ENCODE data around the gene MAPK1. TPM values are rescaled to one million over a fixed set of nuclear protein-coding genes. Genes with fewer than 3 reads are reported as not detected.

The MAPK1 gene
- total RNA-seq, 1 experiment from 2014 or later = 136 TPM

DNA sequence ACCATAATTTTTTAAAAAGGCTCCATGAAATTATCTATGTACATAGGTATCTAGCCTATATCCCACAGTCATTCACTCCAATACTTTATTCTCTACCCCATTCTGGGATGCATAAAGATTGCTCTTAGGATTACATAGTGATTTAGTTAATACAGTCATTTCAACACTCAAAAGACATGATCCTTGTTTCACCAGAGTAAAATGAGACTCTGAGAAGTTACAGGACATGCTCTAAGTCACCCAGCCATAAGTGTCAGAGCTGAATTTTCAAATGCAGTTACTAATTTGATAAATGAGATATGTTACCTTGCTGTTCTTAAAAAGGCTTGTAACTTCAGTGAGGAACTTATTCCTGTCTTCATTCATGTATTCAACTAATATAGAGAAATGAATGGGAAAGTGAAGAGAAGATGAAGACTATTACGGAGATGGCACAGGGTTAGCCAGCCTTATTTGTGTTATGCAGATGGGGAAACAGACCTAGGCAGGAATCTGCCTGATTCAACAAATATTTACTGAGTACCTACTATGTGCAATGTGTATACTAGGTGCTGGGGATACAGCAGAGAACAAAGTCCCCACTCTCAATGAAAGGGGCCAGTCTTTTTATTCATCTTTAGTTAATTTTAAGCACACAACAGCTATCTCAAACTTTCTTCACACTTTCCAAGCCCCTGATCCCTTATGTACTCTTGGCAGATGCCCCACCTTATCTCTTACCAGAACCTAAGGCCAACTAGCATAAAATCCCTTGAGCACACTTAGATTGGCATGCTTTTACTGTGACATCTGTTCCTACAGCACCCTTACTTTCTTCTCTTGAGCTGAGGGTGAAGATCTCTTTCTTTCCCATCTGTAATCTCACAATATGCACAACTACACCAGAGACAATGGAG, 21.6 kb downstream of the MAPK1 start:
- Histone ChIP-seq H3K4me1 (no peaks in the 10 kb centered on the region), H3K4me3 (ENCODE audit: low read depth, low read length) (no peak overlapping the region), H3K9me3 (no peaks in the 10 kb centered on the region), H3K27me3 (replicated peaks; ENCODE audit: control insufficient read depth, insufficient read depth, low read length) (no peaks in the 10 kb centered on the region), H3K36me3 (ENCODE audit: control insufficient read depth, insufficient read depth, low read length) (no peaks in the 10 kb centered on the region)
- Mint-ChIP-seq H3K4me3 (ENCODE audit: unreplicated experiment) (no peak overlapping the region), H3K9me3 (ENCODE audit: unreplicated experiment) (no peaks in the 10 kb centered on the region), H3K4me1 (ENCODE audit: low read depth, unreplicated experiment) (peaks cover 13% of the 10 kb centered on the region), H3K27ac (ENCODE audit: unreplicated experiment) (no peak overlapping the region), H3K27me3 (ENCODE audit: insufficient read depth, unreplicated experiment) (no peaks in the 10 kb centered on the region), H3K36me3 (ENCODE audit: insufficient read depth, unreplicated experiment) (peaks cover 26% of the 10 kb centered on the region)
- no peak for DNase-seq
- POLR2A ChIA-PET = no interaction called here
- TF ChIP-seq, protein P1, sequence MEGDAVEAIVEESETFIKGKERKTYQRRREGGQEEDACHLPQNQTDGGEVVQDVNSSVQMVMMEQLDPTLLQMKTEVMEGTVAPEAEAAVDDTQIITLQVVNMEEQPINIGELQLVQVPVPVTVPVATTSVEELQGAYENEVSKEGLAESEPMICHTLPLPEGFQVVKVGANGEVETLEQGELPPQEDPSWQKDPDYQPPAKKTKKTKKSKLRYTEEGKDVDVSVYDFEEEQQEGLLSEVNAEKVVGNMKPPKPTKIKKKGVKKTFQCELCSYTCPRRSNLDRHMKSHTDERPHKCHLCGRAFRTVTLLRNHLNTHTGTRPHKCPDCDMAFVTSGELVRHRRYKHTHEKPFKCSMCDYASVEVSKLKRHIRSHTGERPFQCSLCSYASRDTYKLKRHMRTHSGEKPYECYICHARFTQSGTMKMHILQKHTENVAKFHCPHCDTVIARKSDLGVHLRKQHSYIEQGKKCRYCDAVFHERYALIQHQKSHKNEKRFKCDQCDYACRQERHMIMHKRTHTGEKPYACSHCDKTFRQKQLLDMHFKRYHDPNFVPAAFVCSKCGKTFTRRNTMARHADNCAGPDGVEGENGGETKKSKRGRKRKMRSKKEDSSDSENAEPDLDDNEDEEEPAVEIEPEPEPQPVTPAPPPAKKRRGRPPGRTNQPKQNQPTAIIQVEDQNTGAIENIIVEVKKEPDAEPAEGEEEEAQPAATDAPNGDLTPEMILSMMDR (IDR thresholded peaks at IDR 0.05; ENCODE audit: insufficient read depth in 1 of 2, low read depth in 1 of 2, low read length in 1 of 2, severe bottlenecking in 1 of 2, unreplicated experiment in 1 of 2) = no peak
- BruUV-seq (replicated peaks) = no TSS peak
- intact Hi-C loops (cut with micrococcal nuclease; ENCODE audit: unreplicated experiment) = no loop called here
- CTCF ChIA-PET = interaction anchor here (0.6 kb wide), 1 partner anchor 16 kb away, joined by 3 read pairs; no protein-coding TSS in a partner anchor

DNA sequence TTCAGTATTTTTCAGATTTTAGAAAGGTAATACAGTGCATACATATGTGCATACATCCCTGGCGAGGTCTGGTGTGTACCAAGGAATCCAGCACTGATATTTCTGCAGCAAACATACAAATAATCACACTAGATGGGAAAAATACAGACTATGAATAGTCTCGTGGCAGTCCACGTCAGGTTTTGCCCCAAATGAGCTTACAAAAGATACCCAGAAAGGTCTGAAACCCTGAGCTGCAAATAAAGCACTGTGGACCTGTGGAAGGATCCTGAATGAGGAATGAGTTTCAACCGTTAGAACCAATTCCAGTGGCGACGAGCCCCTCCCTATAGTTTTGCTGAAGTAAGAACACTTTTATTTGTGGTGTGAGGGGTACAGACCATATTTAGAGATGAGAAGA, 24.5 kb downstream of the MAPK1 start:
- no TSS peak for BruUV-seq (replicated peaks)

DNA sequence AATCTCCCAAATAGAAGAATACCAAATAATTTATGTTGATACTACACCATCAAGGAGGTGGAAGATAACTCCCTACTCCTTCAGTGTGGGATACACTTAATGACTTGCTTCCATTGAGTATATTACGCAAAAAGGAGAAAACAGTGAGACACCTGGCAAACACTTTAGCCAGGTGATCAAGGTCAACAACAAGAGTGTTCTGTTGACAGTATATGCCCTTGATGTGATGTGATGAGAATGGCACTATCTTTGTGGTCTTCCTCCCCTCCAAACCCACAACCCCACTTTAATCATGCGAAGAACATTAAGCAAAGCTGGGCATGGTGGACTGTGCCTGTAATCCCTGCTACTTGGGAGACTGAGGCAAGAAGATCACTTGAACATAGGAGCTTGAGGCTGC, 26.0 kb downstream of the MAPK1 start:
- H3K4me1 ChIP-seq = peaks cover 19% of the 10 kb centered on the region
- Mint-ChIP-seq H3K9me3 (ENCODE audit: unreplicated experiment) (no peaks in the 10 kb centered on the region), H3K4me3 (ENCODE audit: unreplicated experiment) (no peak overlapping the region), H3K36me3 (ENCODE audit: insufficient read depth, unreplicated experiment) (peaks cover 7% of the 10 kb centered on the region), H3K27me3 (ENCODE audit: insufficient read depth, unreplicated experiment) (no peaks in the 10 kb centered on the region), H3K4me1 (ENCODE audit: low read depth, unreplicated experiment) (peaks cover 20% of the 10 kb centered on the region), H3K27ac (ENCODE audit: unreplicated experiment) (no peak overlapping the region)
- H3K9me3 ChIP-seq = no peaks in the 10 kb centered on the region
- TF ChIP-seq, protein P1 (IDR thresholded peaks at IDR 0.05; ENCODE audit: insufficient read depth in 1 of 2, low read depth in 1 of 2, low read length in 1 of 2, severe bottlenecking in 1 of 2, unreplicated experiment in 1 of 2) = no peak
- DNase-seq = no peak
- ChIA-PET CTCF (no interaction called here), POLR2A (no interaction called here)
- intact Hi-C loops (cut with micrococcal nuclease; ENCODE audit: unreplicated experiment) = no loop called here
- no peaks in the 10 kb centered on the region for H3K36me3 ChIP-seq (ENCODE audit: control insufficient read depth, insufficient read depth, low read length)
- no peak overlapping the region for H3K4me3 ChIP-seq (ENCODE audit: low read depth, low read length)
- H3K27me3 ChIP-seq (replicated peaks; ENCODE audit: control insufficient read depth, insufficient read depth, low read length) = no peaks in the 10 kb centered on the region
- no TSS peak for BruUV-seq (replicated peaks)

More for the DNA sequence above, 24.5 kb downstream of the MAPK1 start:
- intact Hi-C loops (cut with micrococcal nuclease; ENCODE audit: unreplicated experiment) = no loop called here
- POLR2A ChIA-PET = no interaction called here
- Mint-ChIP-seq H3K9me3 (ENCODE audit: unreplicated experiment) (no peaks in the 10 kb centered on the region), H3K4me3 (ENCODE audit: unreplicated experiment) (no peak overlapping the region), H3K4me1 (ENCODE audit: low read depth, unreplicated experiment) (peaks cover 14% of the 10 kb centered on the region), H3K36me3 (ENCODE audit: insufficient read depth, unreplicated experiment) (peaks cover 17% of the 10 kb centered on the region), H3K27me3 (ENCODE audit: insufficient read depth, unreplicated experiment) (no peaks in the 10 kb centered on the region), H3K27ac (ENCODE audit: unreplicated experiment) (no peak overlapping the region)
- TF ChIP-seq, protein P1 (IDR thresholded peaks at IDR 0.05; ENCODE audit: insufficient read depth in 1 of 2, low read depth in 1 of 2, low read length in 1 of 2, severe bottlenecking in 1 of 2, unreplicated experiment in 1 of 2) = no peak
- peaks cover 6% of the 10 kb centered on the region for H3K4me1 ChIP-seq
- H3K4me3 ChIP-seq (ENCODE audit: low read depth, low read length) = no peak overlapping the region
- H3K27me3 ChIP-seq (replicated peaks; ENCODE audit: control insufficient read depth, insufficient read depth, low read length) = no peaks in the 10 kb centered on the region
- DNase-seq = no peak
- H3K9me3 ChIP-seq = no peaks in the 10 kb centered on the region
- H3K36me3 ChIP-seq (ENCODE audit: control insufficient read depth, insufficient read depth, low read length) = no peaks in the 10 kb centered on the region
- CTCF ChIA-PET = no interaction called here
